ENCODE data around the gene ZPBP. TPM values are rescaled to one million over a fixed set of nuclear protein-coding genes. Genes with fewer than 3 reads are reported as not detected.

Gene ZPBP
- total and polyA plus RNA-seq, 2 of the 4 experiments (the other 2 are of a cell fraction): not detected

DNA sequence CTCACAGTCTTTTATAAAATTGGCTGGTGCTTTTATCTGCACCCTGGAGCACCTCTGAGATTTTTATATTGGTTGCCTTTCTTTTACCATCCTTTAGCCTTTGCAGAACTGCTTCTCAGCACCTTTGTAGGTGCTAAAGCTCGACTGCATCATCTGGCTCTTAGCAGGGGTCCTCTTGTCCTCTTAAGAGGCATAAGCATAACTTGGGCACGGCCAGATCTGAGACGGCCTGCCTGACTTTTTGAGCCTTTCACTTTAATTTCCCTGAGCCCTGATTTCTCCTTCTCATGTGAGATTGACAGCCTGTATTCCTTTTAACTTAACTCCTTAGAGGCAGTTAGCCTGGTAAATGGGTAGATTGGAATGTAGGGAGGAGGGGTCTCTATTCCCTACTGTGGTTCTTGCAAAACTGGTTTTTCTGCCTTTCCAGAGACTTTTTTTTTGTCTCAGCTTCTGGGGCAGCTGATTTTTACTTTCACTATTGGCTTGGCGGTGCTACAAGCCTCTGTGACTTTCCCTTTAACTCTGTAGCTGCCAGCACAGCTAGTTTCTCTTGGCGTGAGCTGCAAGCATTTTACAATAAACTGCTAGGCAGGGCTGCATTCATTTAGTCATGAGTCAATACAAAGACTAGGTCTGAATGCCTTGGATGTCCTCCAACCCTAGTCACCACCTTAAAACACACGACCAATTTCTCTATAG is 24.0 kb downstream of the ZPBP start:
- no TSS peak for BruUV-seq (replicated peaks)

More for the DNA sequence above, 24.0 kb downstream of the ZPBP start:
- no peaks in the 10 kb centered on the region for H3K27me3 ChIP-seq (ENCODE audit: control insufficient read depth, insufficient read depth, low read length)
- WGBS, 2 experiments (ENCODE audit: extremely low coverage in 2 of 2, insufficient read length in 1 of 2): 19% methylated on average over 3 of the region's 6 CpGs; no CpG with 5 or more reads in 1 of the 2 experiments
- H2BK15ac ChIP-seq (ENCODE audit: low read depth, low read length): no peak overlapping the region
- ATAC-seq (ENCODE audit: low read depth) (no peak), DNase-seq (no peak)
- no peak overlapping the region for H2AK5ac ChIP-seq (ENCODE audit: low read depth, low read length)
- POLR2A ChIA-PET (ENCODE audit: unreplicated experiment): no interaction called here
- no peak overlapping the region for H4K91ac ChIP-seq (ENCODE audit: insufficient read depth, low read depth, low read length)
- no peak overlapping the region for H3K4ac ChIP-seq (ENCODE audit: low read depth, low read length)
- no peak overlapping the region for H2BK20ac ChIP-seq (ENCODE audit: low read depth, low read length)
- peaks cover 16% of the 10 kb centered on the region for H3K9me3 ChIP-seq (ENCODE audit: control insufficient read depth, insufficient read depth, low read length)
- H3K56ac ChIP-seq (ENCODE audit: extremely low read depth, insufficient read depth, low read length): no peak overlapping the region
- H4K20me1 ChIP-seq (ENCODE audit: insufficient read depth, low read length): no peaks in the 10 kb centered on the region
- CTCF ChIA-PET: no interaction called here
- no peak overlapping the region for H3K18ac ChIP-seq (ENCODE audit: low read depth, low read length)
- H3K4me1 ChIP-seq (ENCODE audit: control insufficient read depth, insufficient read depth, low read length): no peaks in the 10 kb centered on the region
- no peak overlapping the region for H3K4me3 ChIP-seq (ENCODE audit: insufficient read depth, low read depth, low read length)
- H3K9me1 ChIP-seq (ENCODE audit: insufficient read depth, low read length): no peaks in the 10 kb centered on the region
- H2AK9ac ChIP-seq (replicated peaks; ENCODE audit: low read depth, low read length, poor library complexity): no peak overlapping the region
- no peak overlapping the region for H3K23ac ChIP-seq (ENCODE audit: low read depth, low read length)
- intact Hi-C loops (cut with micrococcal nuclease): no loop called here
- H3K4me2 ChIP-seq (ENCODE audit: low read depth, low read length): no peak overlapping the region
- no peak overlapping the region for H3K14ac ChIP-seq (replicated peaks; ENCODE audit: low read depth, low read length)
- TF ChIP-seq CEBPB (IDR thresholded peaks at IDR 0.05; ENCODE audit: low read depth, low read length) (no peak), SMC3 (IDR thresholded peaks at IDR 0.05; ENCODE audit: low read depth, low read length) (no peak), RAD21 (IDR thresholded peaks at IDR 0.05; ENCODE audit: low read length) (no peak), CHD1 (IDR thresholded peaks at IDR 0.05; ENCODE audit: low read depth, low read length) (no peak), BHLHE40 (IDR thresholded peaks at IDR 0.05; ENCODE audit: low read depth, low read length) (no peak), NFE2L2 (IDR thresholded peaks at IDR 0.05; ENCODE audit: low read depth, low read length) (no peak), RFX5 (IDR thresholded peaks at IDR 0.05; ENCODE audit: low read depth, low read length) (no peak), RCOR1 (IDR thresholded peaks at IDR 0.05; ENCODE audit: insufficient replicate concordance, low read length) (no peak), POLR2A (IDR thresholded peaks at IDR 0.05; ENCODE audit: low read depth, low read length) (no peak), MXI1 (IDR thresholded peaks at IDR 0.05; ENCODE audit: borderline replicate concordance, low read depth, low read length) (no peak), MAFK (IDR thresholded peaks at IDR 0.05; ENCODE audit: low read depth, low read length) (no peak)
- TF ChIP-seq, protein P1, sequence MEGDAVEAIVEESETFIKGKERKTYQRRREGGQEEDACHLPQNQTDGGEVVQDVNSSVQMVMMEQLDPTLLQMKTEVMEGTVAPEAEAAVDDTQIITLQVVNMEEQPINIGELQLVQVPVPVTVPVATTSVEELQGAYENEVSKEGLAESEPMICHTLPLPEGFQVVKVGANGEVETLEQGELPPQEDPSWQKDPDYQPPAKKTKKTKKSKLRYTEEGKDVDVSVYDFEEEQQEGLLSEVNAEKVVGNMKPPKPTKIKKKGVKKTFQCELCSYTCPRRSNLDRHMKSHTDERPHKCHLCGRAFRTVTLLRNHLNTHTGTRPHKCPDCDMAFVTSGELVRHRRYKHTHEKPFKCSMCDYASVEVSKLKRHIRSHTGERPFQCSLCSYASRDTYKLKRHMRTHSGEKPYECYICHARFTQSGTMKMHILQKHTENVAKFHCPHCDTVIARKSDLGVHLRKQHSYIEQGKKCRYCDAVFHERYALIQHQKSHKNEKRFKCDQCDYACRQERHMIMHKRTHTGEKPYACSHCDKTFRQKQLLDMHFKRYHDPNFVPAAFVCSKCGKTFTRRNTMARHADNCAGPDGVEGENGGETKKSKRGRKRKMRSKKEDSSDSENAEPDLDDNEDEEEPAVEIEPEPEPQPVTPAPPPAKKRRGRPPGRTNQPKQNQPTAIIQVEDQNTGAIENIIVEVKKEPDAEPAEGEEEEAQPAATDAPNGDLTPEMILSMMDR (conservative IDR thresholded peaks at IDR 0.05; ENCODE audit: low read depth, low read length): no peak
- TF ChIP-seq, protein P2, sequence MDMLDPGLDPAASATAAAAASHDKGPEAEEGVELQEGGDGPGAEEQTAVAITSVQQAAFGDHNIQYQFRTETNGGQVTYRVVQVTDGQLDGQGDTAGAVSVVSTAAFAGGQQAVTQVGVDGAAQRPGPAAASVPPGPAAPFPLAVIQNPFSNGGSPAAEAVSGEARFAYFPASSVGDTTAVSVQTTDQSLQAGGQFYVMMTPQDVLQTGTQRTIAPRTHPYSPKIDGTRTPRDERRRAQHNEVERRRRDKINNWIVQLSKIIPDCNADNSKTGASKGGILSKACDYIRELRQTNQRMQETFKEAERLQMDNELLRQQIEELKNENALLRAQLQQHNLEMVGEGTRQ (IDR thresholded peaks at IDR 0.05; ENCODE audit: low read depth, low read length): no peak
- H3K9ac ChIP-seq (ENCODE audit: low read depth, low read length): no peak overlapping the region
- H4K8ac ChIP-seq (ENCODE audit: low read depth in 2 of 2, low read length in 2 of 2): no peak overlapping the region
- no peaks in the 10 kb centered on the region for H3K79me1 ChIP-seq (ENCODE audit: low read depth in 1 of 2, low read length in 2 of 2)
- H3K27ac ChIP-seq (ENCODE audit: insufficient read depth, low read length): no peak overlapping the region
- H2AFZ ChIP-seq (replicated peaks; ENCODE audit: low read length, poor library complexity): no peak overlapping the region
- no peak overlapping the region for H2BK120ac ChIP-seq (ENCODE audit: low read depth, low read length)
- no peaks in the 10 kb centered on the region for H3K36me3 ChIP-seq (ENCODE audit: control insufficient read depth, insufficient read depth, low read length)
- H2BK5ac ChIP-seq (ENCODE audit: low read depth, low read length, poor library complexity, severe bottlenecking): no peak overlapping the region
- in situ Hi-C loops (cut with MboI; ENCODE audit: low sequenced_read_pairs): no loop called here
- no peak overlapping the region for H4K5ac ChIP-seq (ENCODE audit: low read depth, low read length)
- dilution Hi-C loops (cut with HindIII; ENCODE audit: low sequenced_read_pairs, unreplicated experiment): no loop called here

Measured in IMR-90 (cell line).